H9 (cell line): Measurements from ENCODE around the gene STRADA. TPM values are rescaled to one million over a fixed set of nuclear protein-coding genes. Genes with fewer than 3 reads are reported as not detected.

Experiments used
- DNase-seq: peaks from one replicate; pipeline ENCODE4 v3.0.0-alpha.2; 2017
- H2AFZ ChIP-seq: one replicate; pipeline ENCODE4 v1.6.1; 2013; ENCODE audit warnings: mild to moderate bottlenecking, low read length, control low read depth, moderate library complexity
- H2AK5ac ChIP-seq: 2 replicates; pipeline ENCODE4 v1.6.1; 2013; ENCODE audit warnings: low read length, control low read depth, mixed read lengths; ENCODE audit not compliant: insufficient read length
- H2BK120ac ChIP-seq: one replicate; pipeline ENCODE4 v1.6.1; 2013; ENCODE audit warnings: low read depth, mild to moderate bottlenecking, low read length, control low read depth, inconsistent platforms; ENCODE audit not compliant: poor library complexity, severe bottlenecking
- H2BK12ac ChIP-seq: 2 replicates; pipeline ENCODE4 v1.6.1; 2013; ENCODE audit warnings: low read length, control low read depth, mixed read lengths, low read depth; ENCODE audit not compliant: insufficient read length
- H2BK15ac ChIP-seq: 2 replicates; pipeline ENCODE4 v1.6.1; 2013; ENCODE audit warnings: low read depth, low read length, control low read depth
- H2BK20ac ChIP-seq: one replicate; pipeline ENCODE4 v1.6.1; 2013; ENCODE audit warnings: low read depth, mild to moderate bottlenecking, low read length, control low read depth, inconsistent platforms; ENCODE audit not compliant: poor library complexity, severe bottlenecking
- H2BK5ac ChIP-seq: 2 replicates; pipeline ENCODE4 v1.6.1; 2013; ENCODE audit warnings: low read length, control low read depth, mixed read lengths; ENCODE audit not compliant: insufficient read length
- H3K14ac ChIP-seq: 2 replicates; pipeline ENCODE4 v1.6.1; 2013; ENCODE audit warnings: low read length, control low read depth; ENCODE audit not compliant: insufficient read depth
- H3K18ac ChIP-seq: 2 replicates; pipeline ENCODE4 v1.6.1; 2013; ENCODE audit warnings: low read depth, mild to moderate bottlenecking, mixed read lengths, low read length, control low read depth; ENCODE audit not compliant: insufficient read length
- H3K23ac ChIP-seq: 2 replicates; pipeline ENCODE4 v1.6.1; 2013; ENCODE audit warnings: low read length, control low read depth, mixed read lengths, low read depth; ENCODE audit not compliant: insufficient read length
- H3K23me2 ChIP-seq: 2 replicates; pipeline ENCODE4 v1.6.1; 2013; ENCODE audit warnings: low read depth, mild to moderate bottlenecking, mixed read lengths, low read length, control low read depth; ENCODE audit not compliant: insufficient read length, poor library complexity, severe bottlenecking
- H3K27ac ChIP-seq: 2 replicates; pipeline ENCODE4 v1.5.1; 2013; ENCODE audit warnings: low read length, control low read depth, mixed read lengths, low read depth; ENCODE audit not compliant: insufficient read length
- H3K27me3 ChIP-seq: 2 replicates; pipeline ENCODE4 v1.6.1; 2013; ENCODE audit warnings: low read length, control low read depth, inconsistent platforms; ENCODE audit not compliant: insufficient read depth
- H3K4ac ChIP-seq: 2 replicates; pipeline ENCODE4 v1.6.1; 2013; ENCODE audit warnings: low read depth, mild to moderate bottlenecking, control low read depth, inconsistent platforms, low read length, moderate library complexity
- H3K4me1 ChIP-seq: 2 replicates; pipeline ENCODE4 v1.6.1; 2013; ENCODE audit warnings: low read length, control low read depth, inconsistent platforms; ENCODE audit not compliant: insufficient read depth
- H3K4me2 ChIP-seq: 2 replicates; pipeline ENCODE4 v1.6.1; 2013; ENCODE audit warnings: low read length, control low read depth, mixed read lengths; ENCODE audit not compliant: insufficient read length, insufficient read depth
- H3K56ac ChIP-seq: 2 replicates; pipeline ENCODE4 v1.6.1; 2013; ENCODE audit warnings: low read depth, mild to moderate bottlenecking, mixed read lengths, low read length, control low read depth; ENCODE audit not compliant: insufficient read length
- H3K79me1 ChIP-seq: 2 replicates; pipeline ENCODE4 v1.6.1; 2013; ENCODE audit warnings: low read depth, mild to moderate bottlenecking, moderate library complexity, low read length, control low read depth, inconsistent platforms; ENCODE audit not compliant: insufficient read depth, poor library complexity, severe bottlenecking
- H3K79me2 ChIP-seq: 2 replicates; pipeline ENCODE4 v1.6.1; 2013; ENCODE audit warnings: low read length, control low read depth, inconsistent platforms; ENCODE audit not compliant: insufficient read depth
- H3K9ac ChIP-seq: 2 replicates; pipeline ENCODE4 v1.6.1; 2013; ENCODE audit warnings: low read length, control low read depth, mixed read lengths; ENCODE audit not compliant: insufficient read length; ENCODE audit errors: extremely low read depth
- H3K9me3 ChIP-seq: one replicate; pipeline ENCODE4 v1.6.1; 2013; ENCODE audit warnings: low read depth, low read length, inconsistent platforms; ENCODE audit not compliant: control insufficient read depth
- H3T11ph ChIP-seq: one replicate; pipeline ENCODE4 v1.6.1; 2013; ENCODE audit warnings: mild to moderate bottlenecking, low read length, control low read depth, inconsistent platforms
- H4K20me1 ChIP-seq: one replicate; pipeline ENCODE4 v1.6.1; 2013; ENCODE audit not compliant: control insufficient read depth, insufficient read length, insufficient read depth
- H4K5ac ChIP-seq: 2 replicates; pipeline ENCODE4 v1.6.1; 2013; ENCODE audit warnings: low read depth, mild to moderate bottlenecking, mixed read lengths, low read length, control low read depth; ENCODE audit not compliant: insufficient read length
- H4K8ac ChIP-seq: replicated peaks from 2 replicates; pipeline ENCODE4 v1.6.1; 2013; ENCODE audit warnings: low read length, control low read depth, mixed read lengths, low read depth; ENCODE audit not compliant: insufficient read length
- H4K91ac ChIP-seq: 2 replicates; pipeline ENCODE4 v1.6.1; 2013; ENCODE audit warnings: low read depth, mild to moderate bottlenecking, moderate library complexity, mixed read lengths, low read length, control low read depth; ENCODE audit not compliant: insufficient read length
- H3K27ac Mint-ChIP-seq, 3 experiments: 2 replicates in 2 of 3; 3 replicates in 1 of 3; pipeline ENCODE4 v1.8.0; 2020 to 2021; ENCODE audit warnings: mixed read lengths in 3 of 3, mild to moderate bottlenecking in 1 of 3, moderate library complexity in 1 of 3
- H3K27me3 Mint-ChIP-seq: 2 replicates; pipeline ENCODE4 v1.8.0; 2021; ENCODE audit warnings: low read depth, mild to moderate bottlenecking, moderate library complexity, mixed read lengths
- H3K36me3 Mint-ChIP-seq, 3 experiments: 2 replicates in 2 of 3; 3 replicates in 1 of 3; pipeline ENCODE4 v1.8.0; 2020 to 2021; ENCODE audit warnings: low read depth in 3 of 3, mixed read lengths in 3 of 3; ENCODE audit not compliant: insufficient read depth in 1 of 3
- H3K4me1 Mint-ChIP-seq, 2 experiments: 2 replicates each; pipeline ENCODE4 v1.8.0; 2020; ENCODE audit warnings: mixed read lengths in 2 of 2
- H3K4me3 Mint-ChIP-seq, 2 experiments: 2 replicates in 1 of 2; 3 replicates in 1 of 2; pipeline ENCODE4 v1.8.0; 2020 to 2021; ENCODE audit warnings: mild to moderate bottlenecking in 2 of 2, mixed read lengths in 2 of 2, moderate library complexity in 1 of 2
- H3K9me3 Mint-ChIP-seq, 2 experiments: 2 replicates in 1 of 2; 3 replicates in 1 of 2; pipeline ENCODE4 v1.8.0; 2020; ENCODE audit warnings: mild to moderate bottlenecking in 2 of 2, mixed read lengths in 2 of 2, moderate library complexity in 1 of 2
- CTCF ChIP-seq: fragments of 200-600 bp; sonication (generic); conservative IDR thresholded peaks from 3 replicates; pipeline ENCODE4 v1.8.0; 2021; ENCODE audit warnings: antibody characterized with exemption, mild to moderate bottlenecking
- WGBS: extraction: QIAGEN DNeasy Blood & Tissue Kit; methylation state at CpG from one replicate; pipeline ENCODE4 v1.1.7; 2013; ENCODE audit warnings: missing lambda C conversion rate, low lambda C conversion rate, mixed read lengths; ENCODE audit not compliant: insufficient read length; ENCODE audit errors: extremely low coverage; 5-methylcytosine and 5-hydroxymethylcytosine counted together
- total RNA-seq: library from RNA; stranded (reverse); gene quantifications from 2 replicates; pipeline ENCODE4 v1.2.1, GENCODE V29; 2021

Gene STRADA
- total RNA-seq, 1 experiment from 2014 or later, result 35.0 TPM

- H3K23me2 ChIP-seq, result no peaks in the 10 kb centered on the region
- no peak overlapping the region for H3K14ac ChIP-seq
- H2BK12ac ChIP-seq, result no peak overlapping the region
- peaks cover 0 to 8% (median 2%) of the 10 kb centered on the region in 3 experiments; a peak in 4 of 7 replicates for H3K36me3 Mint-ChIP-seq
- WGBS, result no CpG with 5 or more reads among the region's 5 CpGs
- no peaks in the 10 kb centered on the region for H3K79me1 ChIP-seq
- H3K4ac ChIP-seq, result no peak overlapping the region
- no peak overlapping the region for H2BK20ac ChIP-seq
- no peak overlapping the region for H2AFZ ChIP-seq
- no peaks in the 10 kb centered on the region for H4K20me1 ChIP-seq
- H3K4me1 ChIP-seq, result no peaks in the 10 kb centered on the region
- H3K79me2 ChIP-seq, result no peaks in the 10 kb centered on the region
- no peak overlapping the region for H3T11ph ChIP-seq
- no peak for TF ChIP-seq CTCF
- H2AK5ac ChIP-seq, result no peak overlapping the region
- no peak overlapping the region for H4K5ac ChIP-seq
- no peak overlapping the region for H4K8ac ChIP-seq
- no peak overlapping the region for H3K18ac ChIP-seq
- H3K9me3 Mint-ChIP-seq, result no peaks in the 10 kb centered on the region
- no peaks in the 10 kb centered on the region for H3K27me3 ChIP-seq
- no peak overlapping the region for H3K27ac Mint-ChIP-seq
- H3K23ac ChIP-seq, result no peak overlapping the region
- H3K27ac ChIP-seq, result no peak overlapping the region
- H3K9ac ChIP-seq, result no peak overlapping the region
- no peak overlapping the region for H4K91ac ChIP-seq
- no peak overlapping the region for H2BK120ac ChIP-seq
- H3K9me3 ChIP-seq, result no peaks in the 10 kb centered on the region
- no peak overlapping the region for H2BK15ac ChIP-seq
- H2BK5ac ChIP-seq, result no peak overlapping the region
- no peaks in the 10 kb centered on the region for H3K27me3 Mint-ChIP-seq
- H3K4me2 ChIP-seq, result no peak overlapping the region
- H3K56ac ChIP-seq, result no peak overlapping the region
- H3K4me3 Mint-ChIP-seq, result no peak overlapping the region
- no peaks in the 10 kb centered on the region for H3K4me1 Mint-ChIP-seq
- DNase-seq, result no peak
Observed at GRCh38 chr17:63718988-63719387, 22.6 kb downstream of the STRADA start.
